IPS-NIHi11 (cell line): ENCODE measurements around the gene CCDC148.

Experiments used
- DNase-seq: peaks from one replicate; pipeline ENCODE4 v3.0.0; 2012; ENCODE audit warnings: mixed read lengths, low spot score

Gene CCDC148

GRCh38 chr2:158124896-158125295 lies 331.7 kb downstream of the CCDC148 start:
- no peak for DNase-seq
